ENCODE measurements around the gene EMID1. TPM values are rescaled to one million over a fixed set of nuclear protein-coding genes. Genes with fewer than 3 reads are reported as not detected.

The EMID1 gene
- total RNA-seq, 2 experiments from 2014 or later = 0.14 TPM; not detected in 1

- Mint-ChIP-seq H3K9me3 (no peaks in the 10 kb centered on the region), H3K4me1 (ENCODE audit: low read depth) (peaks cover 2% of the 10 kb centered on the region), H3K27me3 (no peaks in the 10 kb centered on the region), H3K4me3 (no peak overlapping the region), H3K36me3 (ENCODE audit: low read depth) (no peaks in the 10 kb centered on the region), H3K27ac (no peak overlapping the region)
- no peak for DNase-seq
- intact Hi-C loops (cut with micrococcal nuclease) = no loop called here
- no peak for ATAC-seq
- POLR2A ChIA-PET = no interaction called here
- CTCF ChIA-PET = interaction anchor here (0.7 to 1.5 kb wide), 2 partner anchors 98 to 396 kb away, joined by 3 to 4 read pairs; no protein-coding TSS in a partner anchor
- no peak for TF ChIP-seq CTCF (IDR thresholded peaks at IDR 0.05)
Observed at GRCh38 chr22:29251981-29252911, 46.5 kb downstream of the EMID1 start.

GRCh38 chr22:29253561-29254285, 48.0 kb downstream of the EMID1 start:
- no peak for DNase-seq

GRCh38 chr22:29254286-29254660, 48.6 kb downstream of the EMID1 start:
- no peaks in the 10 kb centered on the region for H3K36me3 Mint-ChIP-seq (ENCODE audit: low read depth)
- ChIA-PET POLR2A (no interaction called here), CTCF (interaction anchor here (1.1 kb wide), 1 partner anchor 8 kb away, joined by 8 read pairs; no protein-coding TSS in a partner anchor)
- no peaks in the 10 kb centered on the region for H3K9me3 Mint-ChIP-seq
- ATAC-seq (no peak), DNase-seq (no peak)
- H3K4me1 Mint-ChIP-seq (ENCODE audit: low read depth) = peaks cover 2% of the 10 kb centered on the region
- no peaks in the 10 kb centered on the region for H3K27me3 Mint-ChIP-seq
- no peak overlapping the region for H3K27ac Mint-ChIP-seq
- H3K4me3 Mint-ChIP-seq = no peak overlapping the region
- TF ChIP-seq CTCF (IDR thresholded peaks at IDR 0.05) = no peak
- intact Hi-C loops (cut with micrococcal nuclease) = no loop called here

More at GRCh38 chr22:29253561-29254285, 48.0 kb downstream of the EMID1 start:
- no peak for ATAC-seq
- no peaks in the 10 kb centered on the region for H3K36me3 Mint-ChIP-seq (ENCODE audit: low read depth)
- no peak overlapping the region for H3K27ac Mint-ChIP-seq
- ChIA-PET POLR2A (no interaction called here), CTCF (interaction anchor here (1.1 kb wide), 1 partner anchor 8 kb away, joined by 8 read pairs; no protein-coding TSS in a partner anchor)
- H3K4me3 Mint-ChIP-seq = no peak overlapping the region
- intact Hi-C loops (cut with micrococcal nuclease) = no loop called here
- H3K4me1 Mint-ChIP-seq (ENCODE audit: low read depth) = peaks cover 2% of the 10 kb centered on the region
- no peaks in the 10 kb centered on the region for H3K9me3 Mint-ChIP-seq
- TF ChIP-seq CTCF (IDR thresholded peaks at IDR 0.05) = no peak
- H3K27me3 Mint-ChIP-seq = no peaks in the 10 kb centered on the region

- intact Hi-C loops (cut with micrococcal nuclease) = no loop called here
Observed at GRCh38 chr22:29255064-29255621, 49.4 kb downstream of the EMID1 start.

More at GRCh38 chr22:29255064-29255621, 49.4 kb downstream of the EMID1 start:
- no peaks in the 10 kb centered on the region for H3K36me3 Mint-ChIP-seq (ENCODE audit: low read depth)
- peaks cover 2% of the 10 kb centered on the region for H3K4me1 Mint-ChIP-seq (ENCODE audit: low read depth)
- no peaks in the 10 kb centered on the region for H3K27me3 Mint-ChIP-seq
- CTCF ChIA-PET = interaction anchor here (1.1 kb wide), 1 partner anchor 9 kb away, joined by 8 read pairs; no protein-coding TSS in a partner anchor
- no peak for ATAC-seq
- TF ChIP-seq CTCF (IDR thresholded peaks at IDR 0.05) = no peak
- H3K27ac Mint-ChIP-seq = no peak overlapping the region
- H3K9me3 Mint-ChIP-seq = no peaks in the 10 kb centered on the region
- H3K4me3 Mint-ChIP-seq = no peak overlapping the region
- POLR2A ChIA-PET = no interaction called here
- no peak for DNase-seq

All from activated CD8-positive, alpha-beta T cell treated with anti-CD3 and anti-CD28 coated beads for 36 hours (primary cell).